Endothelial cell (in vitro differentiated cells): ENCODE measurements around the gene CCDC178. TPM values are rescaled to one million over a fixed set of nuclear protein-coding genes. Genes with fewer than 3 reads are reported as not detected.

Source experiments
- DNase-seq: peaks from one replicate; pipeline ENCODE4 v3.0.0; 2021; ENCODE audit warnings: low spot score
- H3K27ac Mint-ChIP-seq: one replicate; pipeline ENCODE4 v1.8.0; 2021; ENCODE audit warnings: mixed read lengths, inconsistent platforms; ENCODE audit not compliant: unreplicated experiment
- H3K27me3 Mint-ChIP-seq: one replicate; pipeline ENCODE4 v1.8.0; 2021; ENCODE audit warnings: mild to moderate bottlenecking, moderate library complexity, mixed read lengths, inconsistent platforms; ENCODE audit not compliant: unreplicated experiment
- H3K36me3 Mint-ChIP-seq: one replicate; pipeline ENCODE4 v1.8.0; 2021; ENCODE audit warnings: mild to moderate bottlenecking, low read depth, mixed read lengths, inconsistent platforms; ENCODE audit not compliant: unreplicated experiment
- H3K4me1 Mint-ChIP-seq: one replicate; pipeline ENCODE4 v1.8.0; 2021; ENCODE audit warnings: mild to moderate bottlenecking, mixed read lengths, inconsistent platforms; ENCODE audit not compliant: unreplicated experiment
- H3K4me3 Mint-ChIP-seq: one replicate; pipeline ENCODE4 v1.8.0; 2021; ENCODE audit warnings: mild to moderate bottlenecking, mixed read lengths, inconsistent platforms; ENCODE audit not compliant: unreplicated experiment
- H3K9me3 Mint-ChIP-seq: one replicate; pipeline ENCODE4 v1.8.0; 2021; ENCODE audit warnings: mixed read lengths, inconsistent platforms; ENCODE audit not compliant: unreplicated experiment
- CTCF ChIP-seq: fragments of 200-600 bp; sonication (generic); IDR thresholded peaks from one replicate; pipeline ENCODE4 v1.5.0; 2021; ENCODE audit warnings: antibody characterized with exemption; ENCODE audit not compliant: unreplicated experiment
- total RNA-seq: library from RNA; stranded (reverse); fragmentation: NEBNext Ultra II Directional; extraction: Animal tissue kit (Norgen Biotek cat#: 25700); gene quantifications from one replicate; pipeline ENCODE4 v1.2.1, GENCODE V29; 2021; ENCODE audit not compliant: unreplicated experiment

Gene CCDC178
- total RNA-seq, 1 donor from 2014 or later, result 5.3 TPM

- TF ChIP-seq CTCF, result no peak
Observed at GRCh38 chr18:32906506-32907310, 533.8 kb downstream of the CCDC178 start.

GRCh38 chr18:32905651-32906050 is 534.9 kb downstream of the CCDC178 start:
- Mint-ChIP-seq H3K36me3 (no peaks in the 10 kb centered on the region), H3K27me3 (no peaks in the 10 kb centered on the region)
- TF ChIP-seq CTCF, result no peak

More at GRCh38 chr18:32906506-32907310, 533.8 kb downstream of the CCDC178 start:
- no peak for DNase-seq
- no peak overlapping the region for H3K4me3 Mint-ChIP-seq
- no peak overlapping the region for H3K27ac Mint-ChIP-seq
- H3K4me1 Mint-ChIP-seq, result peaks cover 2% of the 10 kb centered on the region
- H3K36me3 Mint-ChIP-seq, result no peaks in the 10 kb centered on the region
- H3K27me3 Mint-ChIP-seq, result no peaks in the 10 kb centered on the region
- H3K9me3 Mint-ChIP-seq, result no peaks in the 10 kb centered on the region

GRCh38 chr18:32902568-32903330 is 537.8 kb downstream of the CCDC178 start:
- DNase-seq, result no peak

More at GRCh38 chr18:32905651-32906050, 534.9 kb downstream of the CCDC178 start:
- DNase-seq, result no peak
- Mint-ChIP-seq H3K27ac (no peak overlapping the region), H3K9me3 (no peaks in the 10 kb centered on the region), H3K4me3 (no peak overlapping the region), H3K4me1 (peaks cover 2% of the 10 kb centered on the region)

GRCh38 chr18:32899819-32900218 is 540.7 kb downstream of the CCDC178 start:
- Mint-ChIP-seq H3K9me3 (peaks cover 5% of the 10 kb centered on the region), H3K4me1 (no peaks in the 10 kb centered on the region), H3K27me3 (peaks cover 1% of the 10 kb centered on the region), H3K4me3 (no peak overlapping the region), H3K27ac (no peak overlapping the region), H3K36me3 (peaks cover 7% of the 10 kb centered on the region)
- TF ChIP-seq CTCF, result no peak
- no peak for DNase-seq

More at GRCh38 chr18:32902568-32903330, 537.8 kb downstream of the CCDC178 start:
- Mint-ChIP-seq H3K36me3 (no peaks in the 10 kb centered on the region), H3K27ac (no peak overlapping the region), H3K4me1 (no peaks in the 10 kb centered on the region), H3K9me3 (no peaks in the 10 kb centered on the region), H3K27me3 (no peaks in the 10 kb centered on the region), H3K4me3 (no peak overlapping the region)
- no peak for TF ChIP-seq CTCF
